ENCODE measurements around the gene ATXN3L. TPM values are rescaled to one million over a fixed set of nuclear protein-coding genes. Genes with fewer than 3 reads are reported as not detected.

The ATXN3L gene
- total RNA-seq, 2 donors from 2014 or later = not detected

- intact Hi-C loops (cut with DNase I) = no loop called here
Observed at GRCh38 chrX:13276991-13277390, 42.9 kb downstream of the ATXN3L start.

GRCh38 chrX:13275031-13275430 lies 44.8 kb downstream of the ATXN3L start:
- intact Hi-C loops (cut with DNase I) = no loop called here
- DNase-seq (ENCODE audit: low spot score) = no peak

More at GRCh38 chrX:13276991-13277390, 42.9 kb downstream of the ATXN3L start:
- DNase-seq (ENCODE audit: low spot score) = no peak

- intact Hi-C loops (cut with DNase I) = no loop called here
- no peak for DNase-seq (ENCODE audit: low spot score)
Observed at GRCh38 chrX:13272426-13272825, 47.4 kb downstream of the ATXN3L start.

- no peak for DNase-seq (ENCODE audit: low spot score)
- intact Hi-C loops (cut with DNase I) = no loop called here
Observed at GRCh38 chrX:13271511-13271910, 48.3 kb downstream of the ATXN3L start.

GRCh38 chrX:13270360-13270759 lies 49.5 kb downstream of the ATXN3L start:
- intact Hi-C loops (cut with DNase I) = no loop called here
- no peak for DNase-seq (ENCODE audit: low spot score)

- intact Hi-C loops (cut with DNase I) = no loop called here
- DNase-seq (ENCODE audit: low spot score) = no peak
Observed at GRCh38 chrX:13268874-13269273, 51.0 kb downstream of the ATXN3L start.

Other genes starting within 250 kb of the ATXN3L start
- under 1 TPM; 0.14 to 0.19 TPM for gene EGFL6, start 249.5 kb upstream of the ATXN3L start, total RNA-seq

Measured in posterior vena cava (tissue), 2 donors.